Effector CD8-positive, alpha-beta T cell (primary cell): ENCODE results near the gene NME5.
"Not testable (repeated sequence)": the region's sequence is repeated elsewhere in the genome, so short reads cannot be mapped to it uniquely, and the experiment has no call there.

Source experiments
- DNase-seq: peaks from one replicate; lab custom pipeline; 2025; lab: John Stamatoyannopoulos, UW

NME5 gene

DNA sequence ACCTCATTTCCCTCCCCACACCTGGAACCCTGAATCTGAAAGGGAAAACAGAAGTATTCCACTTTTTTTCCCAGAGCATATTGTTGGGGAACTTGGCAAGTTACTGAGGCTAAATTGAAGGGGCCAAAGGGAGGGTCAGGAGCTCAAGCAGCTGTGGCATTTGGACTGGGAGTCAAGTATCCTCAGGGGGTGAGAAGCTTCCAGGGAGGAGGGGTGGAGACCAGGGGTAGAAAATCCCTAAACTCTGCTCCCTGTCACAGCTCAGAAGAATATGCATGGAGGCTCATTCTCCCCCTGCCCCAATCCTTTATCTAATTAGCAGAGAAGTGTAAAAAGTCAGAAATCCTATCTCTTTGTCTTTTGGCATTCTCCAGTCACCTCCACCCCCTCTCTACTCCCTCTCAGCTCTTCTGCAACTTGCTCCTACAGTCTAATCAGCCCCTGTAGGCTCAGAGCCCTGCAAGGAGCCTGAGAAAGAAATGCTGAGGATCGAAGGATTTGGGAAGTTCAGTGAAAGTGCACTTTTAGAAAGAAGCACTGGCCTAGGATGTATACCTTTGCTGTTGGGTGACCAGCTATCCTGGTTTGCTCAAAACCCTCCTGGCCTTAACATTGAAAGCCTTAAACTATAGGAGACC lies 61.1 kb downstream of the NME5 start:
- no peak for DNase-seq

- DNase-seq, result peak; percentile 19
Observed at GRCh38 chr5:138077064-138077696, 62.0 kb downstream of the NME5 start.

GRCh38 chr5:138070026-138070425 lies 69.2 kb downstream of the NME5 start:
- DNase-seq, result not testable (repeated sequence)

GRCh38 chr5:138068742-138069600 lies 70.3 kb downstream of the NME5 start:
- peak; percentile 53 for DNase-seq

DNA sequence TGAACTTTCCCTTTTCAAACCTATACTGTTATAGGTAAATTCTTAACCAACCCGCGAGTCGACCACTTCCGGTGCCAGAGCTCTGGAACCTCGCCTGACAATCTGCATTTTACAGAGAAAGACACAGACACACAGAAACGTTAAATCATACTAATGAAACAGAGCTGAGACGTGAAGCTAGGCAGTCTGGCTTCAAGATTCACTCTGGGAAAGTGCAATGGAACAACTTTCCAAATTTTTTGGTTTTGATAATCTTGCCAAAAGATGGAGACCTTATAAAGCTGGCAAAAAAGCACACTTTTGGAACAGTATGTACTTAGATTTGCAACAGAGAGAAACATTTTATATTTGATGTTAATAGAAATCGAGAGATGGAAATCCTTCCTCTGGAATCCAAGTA lies 71.3 kb downstream of the NME5 start:
- no peak for DNase-seq
